Measurements from ENCODE around the gene TFF1. TPM values are rescaled to one million over a fixed set of nuclear protein-coding genes. Genes with fewer than 3 reads are reported as not detected.

The TFF1 gene
- polyA plus RNA-seq, 1 donor from 2014 or later, result not detected

GRCh38 chr21:42357307-42357706 lies 9.0 kb downstream of the TFF1 start:
- no peaks in the 10 kb centered on the region for H3K79me2 ChIP-seq (replicated peaks; ENCODE audit: insufficient read depth, low read length)
- H3K9me2 ChIP-seq (ENCODE audit: insufficient read depth, low read length), result no peaks in the 10 kb centered on the region
- no peak overlapping the region for H2AFZ ChIP-seq (ENCODE audit: low read depth, low read length)
- H3K36me3 ChIP-seq (ENCODE audit: insufficient read depth, low read length), result no peaks in the 10 kb centered on the region
- no peaks in the 10 kb centered on the region for H3F3A ChIP-seq (ENCODE audit: insufficient read depth, low read length, poor library complexity, severe bottlenecking)
- no peaks in the 10 kb centered on the region for H3K9me3 ChIP-seq (ENCODE audit: low read length)
- H3K27me3 ChIP-seq (ENCODE audit: insufficient read depth, low read depth, low read length), result no peaks in the 10 kb centered on the region
- no peak overlapping the region for H3K9ac ChIP-seq (ENCODE audit: low read length)
- H4K20me1 ChIP-seq (ENCODE audit: insufficient read depth), result no peaks in the 10 kb centered on the region
- no peak overlapping the region for H3K4me3 ChIP-seq (ENCODE audit: low read length)
- TF ChIP-seq EP300 (conservative IDR thresholded peaks at IDR 0.05; ENCODE audit: poor library complexity, severe bottlenecking) (no peak), MXI1 (conservative IDR thresholded peaks at IDR 0.05; ENCODE audit: poor library complexity, severe bottlenecking) (no peak), SMC3 (conservative IDR thresholded peaks at IDR 0.05; ENCODE audit: poor library complexity) (no peak), POLR2AphosphoS5 (IDR thresholded peaks at IDR 0.05) (no peak), CTCF (IDR thresholded peaks at IDR 0.05; ENCODE audit: poor library complexity, severe bottlenecking) (no peak), REST (IDR thresholded peaks at IDR 0.05; ENCODE audit: borderline replicate concordance) (no peak), EZH2 (IDR thresholded peaks at IDR 0.05; ENCODE audit: borderline replicate concordance, insufficient read depth, low read length, poor library complexity, severe bottlenecking) (no peak), RAD21 (conservative IDR thresholded peaks at IDR 0.05) (no peak), TAF1 (IDR thresholded peaks at IDR 0.05; ENCODE audit: low read depth) (no peak)
- no peak overlapping the region for H3K4me2 ChIP-seq (ENCODE audit: low read length)
- H3K27ac ChIP-seq (ENCODE audit: low read length), result no peak overlapping the region

- H3K9me2 ChIP-seq (ENCODE audit: insufficient read depth, low read length), result no peaks in the 10 kb centered on the region
- H3K27me3 ChIP-seq (ENCODE audit: insufficient read depth, low read depth, low read length), result no peaks in the 10 kb centered on the region
- H3K4me3 ChIP-seq (ENCODE audit: low read length), result no peak overlapping the region
- H3K4me2 ChIP-seq (ENCODE audit: low read length), result no peak overlapping the region
- no peaks in the 10 kb centered on the region for H4K20me1 ChIP-seq (ENCODE audit: insufficient read depth)
- no peak overlapping the region for H3K27ac ChIP-seq (ENCODE audit: low read length)
- no peaks in the 10 kb centered on the region for H3K79me2 ChIP-seq (replicated peaks; ENCODE audit: insufficient read depth, low read length)
- H2AFZ ChIP-seq (ENCODE audit: low read depth, low read length), result no peak overlapping the region
- H3K9ac ChIP-seq (ENCODE audit: low read length), result no peak overlapping the region
- H3K9me3 ChIP-seq (ENCODE audit: low read length), result no peaks in the 10 kb centered on the region
- no peak for TF ChIP-seq CTCF (IDR thresholded peaks at IDR 0.05; ENCODE audit: poor library complexity, severe bottlenecking)
- TF ChIP-seq EZH2 (IDR thresholded peaks at IDR 0.05; ENCODE audit: borderline replicate concordance, insufficient read depth, low read length, poor library complexity, severe bottlenecking), result no peak
- TF ChIP-seq MXI1 (conservative IDR thresholded peaks at IDR 0.05; ENCODE audit: poor library complexity, severe bottlenecking), result no peak
- no peak for TF ChIP-seq REST (IDR thresholded peaks at IDR 0.05; ENCODE audit: borderline replicate concordance)
- no peak for TF ChIP-seq TAF1 (IDR thresholded peaks at IDR 0.05; ENCODE audit: low read depth)
- TF ChIP-seq POLR2AphosphoS5 (IDR thresholded peaks at IDR 0.05), result no peak
- TF ChIP-seq SMC3 (conservative IDR thresholded peaks at IDR 0.05; ENCODE audit: poor library complexity), result no peak
- TF ChIP-seq RAD21 (conservative IDR thresholded peaks at IDR 0.05), result no peak
- no peak for TF ChIP-seq EP300 (conservative IDR thresholded peaks at IDR 0.05; ENCODE audit: poor library complexity, severe bottlenecking)
- H3F3A ChIP-seq (ENCODE audit: insufficient read depth, low read length, poor library complexity, severe bottlenecking), result no peaks in the 10 kb centered on the region
- H3K36me3 ChIP-seq (ENCODE audit: insufficient read depth, low read length), result no peaks in the 10 kb centered on the region
These were observed 9.7 kb downstream of the TFF1 start for GRCh38 chr21:42356650-42357049.

All from neural cell (in vitro differentiated cells).